NCI-H2029 (cell line): Measurements from ENCODE around the gene TBC1D16.
"Not testable (repeated sequence)": the region's sequence is repeated elsewhere in the genome, so short reads cannot be mapped to it uniquely, and the experiment has no call there.

Source experiments
- DNase-seq: peaks from one replicate; lab custom pipeline; 2025; lab: John Stamatoyannopoulos, UW

Gene TBC1D16

DNA sequence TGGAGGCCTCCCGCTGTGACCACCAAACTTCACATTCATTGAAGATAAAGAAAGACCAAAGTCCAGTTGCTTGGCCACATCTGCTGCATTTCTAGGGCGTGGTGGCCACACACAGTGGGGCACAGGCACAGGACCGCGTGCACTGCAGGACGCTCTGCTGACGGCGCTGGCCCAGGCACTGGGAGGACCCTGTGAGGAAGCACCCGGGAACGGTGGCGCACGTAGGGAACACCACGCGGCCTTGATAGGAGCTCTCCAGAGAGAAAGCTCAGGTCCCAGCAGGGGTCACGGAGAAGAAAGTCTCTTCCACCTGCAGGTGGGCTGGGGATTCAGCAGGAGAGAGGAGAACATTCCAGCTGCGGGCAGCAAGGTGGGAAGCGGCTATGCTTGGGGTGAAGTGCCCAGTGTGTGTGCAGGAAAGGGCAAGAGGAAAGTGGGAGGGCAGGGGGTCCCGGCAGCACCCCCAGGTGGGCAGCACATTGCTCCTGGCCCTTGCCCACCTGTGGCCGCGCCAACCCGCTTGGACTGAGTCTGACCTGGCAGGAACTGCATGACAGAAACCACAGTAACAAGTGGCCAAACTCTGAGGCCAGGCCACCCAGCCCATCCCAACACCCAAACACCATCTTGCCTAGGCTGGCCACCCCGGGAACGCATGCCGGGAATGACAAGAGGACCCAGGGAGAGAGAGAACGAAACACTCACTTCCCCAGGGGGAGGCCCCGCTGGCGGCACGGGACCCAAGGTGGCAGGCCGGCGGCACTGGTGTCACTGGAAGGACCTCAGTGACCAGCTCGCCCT lies 32.8 kb downstream of the TBC1D16 start:
- DNase-seq, result no peak

DNA sequence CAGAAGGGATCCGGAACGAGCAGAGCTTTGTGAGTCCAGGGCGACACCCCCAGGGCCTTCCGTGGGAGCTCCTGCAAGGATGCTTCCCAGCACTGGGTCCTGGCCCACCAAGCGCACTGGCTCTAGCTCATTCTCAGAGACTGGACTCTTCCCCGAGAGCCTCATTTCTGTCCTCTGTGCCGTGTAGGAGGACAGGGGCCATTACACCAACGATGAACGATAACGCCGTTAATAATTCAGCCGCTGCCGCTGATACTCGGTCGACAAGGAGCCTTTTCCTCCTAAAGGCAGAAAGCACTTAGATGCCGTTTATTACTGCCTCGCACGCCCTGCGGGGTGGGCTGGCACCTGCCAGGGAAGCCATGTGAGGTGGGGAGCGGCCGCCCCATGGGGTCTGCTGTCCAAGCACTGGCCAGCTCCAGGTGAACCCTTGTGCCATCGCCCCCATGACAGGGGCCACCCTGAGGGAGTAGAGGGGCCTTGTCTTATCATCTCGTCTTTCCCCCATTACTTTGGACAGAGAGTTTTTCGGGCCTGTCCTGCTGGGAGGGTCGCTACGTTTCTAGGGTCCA lies 33.5 kb downstream of the TBC1D16 start:
- DNase-seq, result no peak

DNA sequence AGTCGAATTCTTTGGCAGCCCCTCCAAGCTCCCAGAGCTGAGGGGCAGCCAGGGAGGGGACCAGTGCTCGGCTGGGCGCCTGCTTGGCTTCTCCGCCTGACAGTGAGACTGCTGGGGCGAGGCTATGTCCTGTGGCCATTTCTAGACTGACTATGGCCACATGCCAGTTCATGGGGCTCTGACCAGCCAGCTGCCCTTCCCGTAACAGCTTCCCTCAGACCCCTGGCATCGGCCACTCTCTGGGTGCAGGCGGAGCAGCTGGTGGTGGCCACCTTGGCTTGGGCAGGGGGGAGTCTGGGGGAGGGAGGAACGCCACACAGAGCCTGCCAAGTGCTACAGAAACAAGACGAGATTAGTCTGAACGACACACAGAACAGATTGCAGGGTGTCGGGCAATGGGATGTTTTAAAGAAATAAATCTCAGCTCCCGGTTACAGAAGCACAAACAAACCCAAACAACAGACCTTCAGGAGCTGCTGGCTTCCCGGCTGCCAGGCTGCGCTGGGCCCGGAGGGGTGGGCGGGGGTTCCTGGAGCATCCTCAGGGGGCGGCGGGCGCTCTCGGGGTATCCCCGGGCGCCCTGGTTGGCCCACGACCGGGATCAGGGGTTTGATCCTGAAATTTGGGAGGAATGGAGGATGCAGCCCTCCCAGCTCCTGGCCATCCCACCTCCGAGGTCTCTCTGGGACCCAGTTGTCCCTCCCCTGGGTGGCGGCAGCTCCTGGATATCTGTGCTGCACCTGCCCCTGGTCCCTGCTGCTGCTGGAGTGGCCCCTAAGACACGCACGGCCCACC lies 34.5 kb downstream of the TBC1D16 start:
- DNase-seq, result no peak

DNA sequence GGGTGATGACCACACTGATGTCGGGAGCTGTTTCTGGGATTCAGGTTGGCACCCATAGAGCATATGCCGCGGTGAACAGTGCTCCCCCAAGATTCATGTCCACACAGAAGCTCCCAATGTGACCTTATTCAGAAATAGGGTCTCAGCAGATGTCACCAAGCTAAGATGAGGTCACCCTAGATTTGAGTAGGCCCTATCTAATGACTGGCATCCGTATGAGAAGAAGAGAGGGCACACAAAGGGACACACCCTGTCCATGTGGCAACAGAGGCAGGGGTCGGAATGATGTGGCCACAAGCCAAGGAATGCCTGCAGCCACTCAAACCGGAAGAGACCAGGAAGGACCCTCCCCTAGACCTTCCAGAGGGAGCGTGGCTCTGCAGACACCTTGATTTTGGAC lies 35.5 kb downstream of the TBC1D16 start:
- DNase-seq, result no peak

DNA sequence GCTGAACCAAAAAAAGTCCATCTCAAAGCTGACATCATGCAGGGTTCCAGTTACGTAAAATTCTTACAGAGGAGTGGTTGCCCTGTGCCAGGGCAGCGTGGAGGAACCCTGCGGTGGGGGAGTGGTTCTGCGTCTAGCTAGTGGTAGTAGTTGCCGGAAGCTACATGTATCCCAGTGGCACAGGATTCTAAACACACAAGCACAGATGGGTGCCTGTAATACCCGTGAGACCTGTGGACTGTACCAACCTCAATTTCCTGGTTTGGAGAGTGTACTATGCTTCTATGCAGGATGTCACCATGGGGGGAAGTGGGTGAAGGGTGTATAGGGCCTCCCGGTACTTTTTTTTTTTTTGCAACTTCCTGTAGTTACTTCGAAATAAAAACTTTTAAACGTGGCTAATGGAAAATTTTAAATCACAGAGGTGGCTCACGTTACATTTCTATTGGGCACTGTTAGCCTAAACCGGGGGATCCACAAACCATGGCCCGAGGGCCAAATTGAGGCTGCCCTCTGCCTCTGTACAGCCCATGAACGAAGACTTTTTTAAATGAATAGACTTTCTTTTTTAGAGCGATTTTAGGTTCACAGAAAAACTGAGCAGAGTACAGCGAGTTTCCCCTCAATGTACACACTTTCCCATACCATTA lies 38.5 kb downstream of the TBC1D16 start:
- DNase-seq, result no peak

DNA sequence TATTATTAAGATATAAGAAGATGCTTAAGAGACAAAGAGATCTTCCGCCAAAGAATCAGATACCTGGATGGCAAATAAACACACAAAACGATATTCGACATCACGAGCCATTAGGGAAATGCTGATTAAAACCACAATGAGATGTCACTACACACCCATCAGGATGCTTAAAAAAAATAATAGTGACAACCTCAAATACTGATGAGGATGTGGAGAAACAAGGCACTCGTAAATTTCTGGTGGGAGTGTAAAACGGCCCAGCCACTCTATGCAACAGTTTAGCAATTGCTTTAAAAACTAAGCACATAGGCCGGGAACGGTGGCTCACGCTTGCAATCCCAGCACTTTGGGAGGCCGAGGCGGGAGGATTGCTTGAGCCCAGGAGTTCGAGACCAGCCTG lies 39.4 kb downstream of the TBC1D16 start:
- DNase-seq, result no peak

DNA sequence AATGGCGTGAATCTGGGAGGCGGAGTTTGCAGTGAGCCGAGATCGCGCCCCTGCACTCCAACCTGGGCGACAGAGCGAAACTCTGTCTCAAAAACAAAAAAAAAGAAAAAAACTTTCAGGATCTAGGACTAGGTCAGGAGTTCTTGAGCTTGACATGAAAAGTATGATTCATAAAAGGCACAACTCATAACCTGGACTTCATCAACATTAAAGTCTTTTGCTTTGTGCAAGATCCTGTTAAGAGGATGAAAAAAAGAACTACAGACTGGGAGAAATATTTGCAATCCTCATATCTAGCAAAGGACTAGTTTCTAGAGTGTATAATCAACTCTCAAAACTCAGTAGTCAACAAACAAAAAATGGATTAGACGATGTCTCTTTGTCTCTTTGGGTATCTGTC lies 40.0 kb downstream of the TBC1D16 start:
- DNase-seq, result no peak

DNA sequence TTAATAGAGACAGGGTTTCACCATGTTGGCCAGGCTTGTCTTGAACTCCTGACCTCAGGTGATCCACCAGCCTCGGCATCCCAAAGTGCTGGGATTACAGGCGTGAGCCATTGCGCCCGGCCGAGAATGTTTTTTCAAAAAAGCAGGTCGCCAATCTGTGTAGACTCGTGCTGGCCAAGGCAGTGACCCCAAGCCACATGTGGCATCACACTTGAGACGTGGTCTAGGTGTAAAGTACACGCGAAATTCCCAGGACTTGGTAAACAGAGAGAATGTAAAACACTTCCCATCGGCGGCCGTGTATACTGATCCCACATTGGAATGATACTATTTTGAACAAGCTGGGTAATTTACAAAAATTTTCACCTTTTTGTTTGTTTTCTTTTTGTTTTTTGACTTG lies 41.1 kb downstream of the TBC1D16 start:
- no peak for DNase-seq

DNA sequence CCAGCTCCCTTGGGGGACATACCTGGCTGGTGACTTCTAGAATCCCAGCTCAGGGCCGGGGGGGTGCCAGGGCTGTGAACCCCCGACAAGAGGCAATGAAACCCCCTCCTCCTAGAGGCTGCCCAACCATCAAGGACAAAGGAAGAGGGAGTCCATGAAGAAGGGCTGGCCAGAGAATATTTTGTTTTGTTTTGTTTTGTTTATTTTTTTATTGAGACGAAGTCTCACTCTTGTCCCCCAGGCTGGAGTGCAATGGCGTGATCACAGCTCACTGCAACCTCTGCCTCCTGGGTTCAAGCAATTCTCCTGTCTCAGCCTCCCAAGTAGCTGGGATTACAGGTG lies 41.5 kb downstream of the TBC1D16 start:
- not testable (repeated sequence) for DNase-seq

DNA sequence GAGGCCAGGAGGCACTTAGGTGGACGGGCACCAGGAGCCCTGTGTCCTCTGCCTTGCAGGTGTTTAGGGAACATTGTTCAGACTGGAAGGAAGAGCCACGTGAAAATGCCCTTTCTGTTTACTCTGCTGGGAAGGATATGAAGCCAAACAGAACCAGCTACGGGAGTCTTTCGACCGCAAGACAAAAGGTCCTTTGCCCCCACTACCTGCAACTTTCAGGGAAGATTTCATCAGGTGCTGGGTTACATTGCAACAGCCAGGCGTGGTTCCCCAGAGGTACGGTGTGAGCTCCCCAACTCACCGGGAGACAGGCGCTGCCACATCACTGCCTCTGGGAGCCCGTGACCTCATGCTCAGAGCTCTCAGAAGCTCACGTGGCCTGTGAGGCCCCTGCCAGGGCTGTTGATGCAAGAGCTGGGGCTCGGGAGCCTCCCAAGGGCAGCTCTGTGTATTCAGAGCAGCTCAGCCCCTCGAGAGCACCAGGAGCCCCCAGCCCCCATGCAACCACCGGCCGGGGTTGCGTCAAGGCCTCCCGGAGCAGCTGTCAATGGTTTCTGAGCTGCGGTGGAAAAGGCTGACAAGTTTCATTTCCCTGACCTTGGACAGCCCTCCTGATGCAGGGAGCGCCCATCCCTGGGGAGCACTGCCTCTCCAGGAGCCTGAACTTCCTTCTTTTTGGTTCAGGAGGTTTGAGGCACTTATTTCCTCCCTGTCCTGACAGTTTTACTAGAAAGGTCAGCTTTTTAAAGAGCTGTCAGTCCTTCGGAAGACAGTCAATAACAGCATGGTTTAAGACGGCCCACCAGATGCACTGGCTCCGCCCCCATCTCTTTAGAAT lies 42.1 kb downstream of the TBC1D16 start:
- DNase-seq, result peak; percentile 73

DNA sequence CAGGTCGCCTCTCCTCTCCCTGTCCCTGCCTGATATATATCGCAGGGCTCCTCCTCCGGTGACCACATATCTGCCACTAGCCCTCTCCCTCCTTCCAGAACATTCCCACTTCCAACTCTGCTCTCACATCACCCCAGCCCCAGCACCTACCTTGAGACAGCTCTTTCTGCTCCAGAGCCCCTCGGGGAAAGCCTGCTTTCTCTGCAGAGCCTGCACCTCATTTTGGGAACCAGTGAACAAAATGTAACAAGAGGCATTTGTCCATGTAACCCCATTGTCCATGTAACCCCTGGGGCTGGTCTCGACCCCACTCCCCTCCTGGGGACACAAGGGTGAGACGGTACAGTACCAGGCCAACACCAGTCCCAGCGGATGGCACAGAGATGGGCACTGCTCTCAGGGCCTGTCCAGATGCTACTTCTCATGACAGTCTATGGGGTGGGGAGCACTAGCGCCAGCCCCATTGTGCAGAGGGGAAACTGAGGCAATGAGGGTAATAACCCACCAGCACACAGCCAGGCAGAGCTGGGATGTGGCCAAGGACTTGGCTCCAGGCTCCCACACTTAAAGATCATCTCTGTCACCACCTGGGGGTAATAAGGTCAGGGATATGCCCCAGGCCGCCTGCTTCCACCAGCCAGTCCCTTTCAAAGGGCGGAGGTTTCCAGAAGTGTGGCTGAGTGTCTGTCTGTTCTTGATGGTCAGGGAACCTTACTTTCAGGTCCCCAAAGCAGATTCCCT lies 42.9 kb downstream of the TBC1D16 start:
- DNase-seq, result no peak

DNA sequence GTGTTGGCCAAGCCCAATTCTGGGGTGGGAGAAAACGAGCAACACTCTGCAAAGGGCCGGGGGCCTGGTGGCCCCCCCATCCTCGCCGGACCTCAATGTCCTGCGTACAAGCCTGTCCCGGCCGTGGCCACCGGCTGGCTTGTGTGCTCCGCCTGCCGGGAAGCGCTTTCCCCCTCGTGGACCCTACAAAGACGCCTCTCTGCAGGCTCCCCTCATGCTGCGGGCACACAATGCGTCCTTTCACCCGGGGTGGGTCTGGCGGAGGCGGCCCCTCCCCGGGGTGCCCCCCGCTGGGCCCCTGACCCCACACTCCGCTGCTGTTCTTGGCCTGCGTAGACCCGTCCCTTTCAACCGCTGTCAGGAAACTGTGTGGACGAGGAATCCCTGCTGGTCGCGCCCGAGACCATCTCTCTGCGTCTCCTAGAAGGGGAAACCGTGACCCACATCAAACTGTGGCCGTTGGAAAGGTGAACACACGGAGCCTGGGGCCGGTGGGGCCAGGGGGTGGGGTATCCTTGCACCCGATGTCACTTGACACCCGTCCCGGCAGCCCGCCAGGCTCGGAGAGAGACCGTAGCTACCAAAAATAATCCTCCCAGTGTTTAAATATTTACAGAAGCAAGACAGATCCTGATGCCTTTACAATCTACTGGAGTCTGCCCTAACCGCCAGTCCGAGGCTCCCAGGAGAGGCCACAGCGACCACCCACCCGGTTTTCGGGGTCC lies 43.6 kb downstream of the TBC1D16 start:
- peak; percentile 70 for DNase-seq

DNA sequence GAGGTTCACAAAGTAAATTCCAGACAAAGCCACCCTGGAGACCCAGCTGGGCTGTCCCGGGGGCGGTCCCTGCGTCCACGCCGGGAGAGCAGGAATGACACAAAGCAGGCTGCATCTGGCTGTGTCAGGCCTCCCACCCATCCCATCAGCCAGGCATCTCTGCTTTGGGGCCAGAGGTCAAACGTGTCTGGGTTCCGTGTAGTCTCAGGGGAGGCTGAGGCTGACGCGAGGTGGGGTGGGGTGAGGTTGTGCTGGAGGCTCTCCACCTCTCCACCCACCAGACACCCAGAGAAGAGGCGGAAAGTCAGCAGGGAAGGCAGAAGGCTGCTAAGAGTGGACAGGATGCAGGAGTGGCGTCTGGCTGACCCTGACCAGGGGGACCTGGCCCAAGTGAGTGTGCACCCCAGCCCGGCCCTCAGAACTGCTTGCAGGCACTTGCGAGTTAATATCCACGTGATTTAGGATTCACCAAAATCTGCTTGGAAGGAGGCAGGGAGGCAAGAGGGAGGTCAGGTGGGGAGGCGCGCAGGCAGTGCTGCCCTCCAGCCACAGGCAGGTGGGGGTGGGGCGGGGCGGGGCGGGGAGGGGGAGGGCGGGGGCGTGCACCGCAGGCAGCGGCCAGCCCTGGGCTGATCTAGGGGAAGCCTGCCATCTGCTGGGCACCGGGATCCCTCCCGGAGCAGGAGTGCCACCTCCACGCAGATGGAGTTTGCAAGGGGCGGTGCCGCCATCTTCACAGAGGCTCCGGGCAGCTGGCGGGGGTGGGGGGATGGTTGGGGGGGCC lies 44.3 kb downstream of the TBC1D16 start:
- peak; percentile 75 for DNase-seq

DNA sequence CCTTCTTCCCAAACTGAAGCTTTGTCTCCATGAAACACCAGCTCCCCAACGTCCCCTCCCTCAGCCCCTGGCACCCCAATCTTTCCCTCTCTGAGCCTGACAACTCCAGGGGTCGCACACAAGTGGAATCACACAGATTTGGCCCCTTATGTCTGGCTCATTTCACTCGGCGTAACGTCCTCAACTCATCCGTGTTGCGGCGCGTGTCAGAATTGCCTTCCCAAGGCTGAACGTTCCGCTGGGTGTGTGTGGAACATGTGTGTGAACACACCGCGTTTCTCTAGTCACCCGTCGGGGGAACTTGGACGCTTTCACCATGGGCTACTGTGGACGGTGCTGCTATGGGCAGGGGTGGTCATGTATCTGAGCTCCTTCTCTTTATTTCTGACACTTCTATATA lies 45.0 kb downstream of the TBC1D16 start:
- DNase-seq, result no peak

DNA sequence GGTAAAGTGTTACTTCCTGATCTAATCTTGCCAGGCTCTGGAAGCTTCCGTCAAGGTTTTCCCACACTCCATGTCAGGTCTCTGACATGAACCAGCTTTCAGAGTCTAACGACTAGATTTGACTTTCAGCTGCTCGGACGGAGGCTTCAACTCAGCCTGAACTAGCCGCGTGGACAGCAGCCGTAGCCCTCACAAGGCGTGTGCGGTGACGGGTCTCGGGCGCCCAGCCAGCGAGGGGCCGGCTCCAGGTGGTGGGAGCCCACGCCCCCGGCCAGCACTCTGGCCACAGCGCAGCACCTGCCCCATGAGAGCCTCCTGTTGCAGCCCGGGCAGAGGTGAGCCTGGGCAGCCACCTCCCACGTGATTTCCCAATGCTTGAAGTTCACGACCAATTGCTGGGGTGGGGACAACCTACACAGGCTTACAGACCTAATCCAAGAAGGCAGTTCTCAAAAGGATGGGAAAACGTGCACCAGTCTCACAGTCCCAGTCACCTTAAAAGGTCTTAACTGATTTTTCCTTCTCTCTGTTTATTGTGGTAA lies 45.5 kb downstream of the TBC1D16 start:
- no peak for DNase-seq

DNA sequence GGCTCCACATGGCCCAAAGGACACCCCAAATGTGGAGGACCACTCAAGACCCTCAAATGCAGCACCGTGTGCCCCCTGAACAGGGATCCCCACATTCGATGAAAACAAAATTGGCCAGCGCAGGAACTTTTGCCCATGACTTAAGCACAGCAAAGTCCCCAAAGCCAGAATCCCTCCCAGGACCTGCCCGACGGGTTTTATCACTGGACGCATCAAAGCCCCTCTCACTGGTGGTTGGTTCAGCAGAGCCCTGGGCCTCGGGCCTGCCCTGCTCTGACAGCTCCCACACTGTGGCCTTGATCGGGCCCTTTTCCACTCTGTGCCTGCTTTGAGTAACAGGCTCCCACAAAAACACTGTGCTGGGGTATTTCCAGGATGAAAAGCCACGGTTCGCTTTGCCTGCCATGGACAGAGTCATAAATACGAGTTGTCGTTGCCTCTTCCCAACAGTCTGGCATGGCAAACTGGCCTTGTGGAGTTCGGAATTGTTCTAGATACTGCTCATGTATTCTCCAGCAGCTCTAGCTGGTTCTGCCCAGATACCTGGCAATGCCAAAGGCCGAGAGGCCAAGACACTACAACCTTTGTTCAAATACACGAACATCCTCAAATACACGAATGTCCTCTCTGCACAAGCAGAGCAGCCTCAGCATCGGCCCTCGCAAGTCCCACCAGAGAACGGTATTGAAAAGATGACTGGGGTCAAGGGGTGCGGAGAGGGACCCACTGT lies 46.4 kb downstream of the TBC1D16 start:
- DNase-seq, result no peak

DNA sequence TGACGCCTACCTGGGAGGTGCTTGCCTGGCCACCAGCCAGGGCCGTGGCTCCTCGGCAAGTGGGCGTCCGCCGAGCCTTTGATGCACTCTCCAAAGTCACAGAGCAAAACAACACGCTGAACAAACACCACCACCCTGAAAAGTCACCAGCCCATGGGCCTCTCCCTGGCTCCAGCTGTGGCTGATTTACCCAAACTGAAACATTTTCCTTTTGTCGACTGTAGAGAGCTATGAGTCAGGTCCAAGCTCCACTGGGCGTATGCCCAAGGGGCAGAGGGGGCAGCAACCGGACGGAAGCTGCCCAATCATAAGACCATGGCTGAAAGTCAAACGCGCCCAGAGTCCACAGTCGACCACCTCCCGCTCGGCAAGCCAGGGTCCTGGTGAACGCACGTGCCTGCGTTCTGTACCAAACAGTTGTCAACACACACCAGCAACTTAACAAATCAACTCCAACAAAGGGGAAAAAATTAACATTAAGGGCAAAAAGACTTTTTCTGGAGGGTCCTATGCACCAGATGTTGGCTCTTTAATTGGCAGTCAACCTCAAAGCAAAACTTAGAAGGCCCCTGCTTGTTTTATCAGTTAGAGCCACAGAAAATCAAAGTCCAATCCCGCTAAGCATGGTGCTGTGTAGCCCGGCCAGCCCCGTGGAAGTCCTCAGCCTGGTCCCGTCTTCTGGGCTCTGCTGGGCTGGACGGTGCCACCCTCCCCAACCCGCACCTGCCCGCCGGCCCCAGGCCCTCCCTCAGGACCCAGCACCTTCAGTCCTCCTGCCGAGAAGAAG lies 47.3 kb downstream of the TBC1D16 start:
- peak; percentile 39 for DNase-seq

DNA sequence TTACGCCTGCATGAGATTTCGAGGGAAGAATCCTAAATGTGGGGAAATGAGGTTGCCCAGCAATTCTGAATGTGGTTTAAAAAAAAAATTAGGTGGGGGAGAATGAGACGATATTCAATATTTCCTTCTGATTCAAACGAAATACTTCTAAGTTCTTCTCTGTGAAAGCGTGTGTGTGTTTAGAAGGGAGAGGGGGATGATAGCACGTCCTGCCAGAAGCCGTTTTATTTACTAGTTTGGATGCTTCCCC lies 47.8 kb downstream of the TBC1D16 start:
- no peak for DNase-seq
